ENCODE measurements around the gene RAET1E.
A peak's percentile ranks its signal among the peaks of the same experiment; 100 is the strongest.
"Not testable (repeated sequence)": the region's sequence is repeated elsewhere in the genome, so short reads cannot be mapped to it uniquely, and the experiment has no call there.

Gene RAET1E

DNA sequence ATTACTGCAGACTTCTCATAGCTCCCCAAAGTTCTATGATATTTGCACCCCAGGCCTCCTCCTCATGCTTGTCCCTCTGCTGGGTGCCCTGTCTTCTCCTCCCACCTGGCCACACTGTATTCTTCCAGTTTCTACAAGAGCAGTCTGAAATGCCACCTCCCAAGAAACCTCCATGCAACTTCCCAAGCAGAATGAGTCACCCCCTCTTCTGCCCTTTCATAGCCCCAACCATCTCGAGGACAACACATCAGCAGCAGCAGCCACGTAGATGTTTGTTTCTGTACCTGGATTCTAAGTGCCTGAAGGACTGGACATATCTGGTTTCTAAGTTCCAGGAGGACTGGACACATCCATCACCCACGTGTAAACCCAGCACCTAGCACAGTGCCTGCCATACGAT is 37.3 kb upstream of the RAET1E start:
- H3K4me3 ChIP-seq (ENCODE audit: low read depth, low read length): no peak overlapping the region
- in situ Hi-C loops (cut with HindIII; ENCODE audit: low sequenced_read_pairs): no loop called here
- no peak for DNase-seq (ENCODE audit: low read depth)
- TF ChIP-seq CTCF (IDR thresholded peaks at IDR 0.05; ENCODE audit: low read depth, low read length, missing control alignments): no peak

GRCh38 chr6:149934249-149935156 is 36.6 kb upstream of the RAET1E start:
- TF ChIP-seq CTCF (IDR thresholded peaks at IDR 0.05; ENCODE audit: low read depth, low read length, missing control alignments): peak; percentile 65
- in situ Hi-C loops (cut with HindIII; ENCODE audit: low sequenced_read_pairs): no loop called here

GRCh38 chr6:149933461-149933860 is 35.5 kb upstream of the RAET1E start:
- no peak for DNase-seq (ENCODE audit: low read depth)
- H3K4me3 ChIP-seq (ENCODE audit: low read depth, low read length): no peak overlapping the region
- TF ChIP-seq CTCF (IDR thresholded peaks at IDR 0.05; ENCODE audit: low read depth, low read length, missing control alignments): no peak
- in situ Hi-C loops (cut with HindIII; ENCODE audit: low sequenced_read_pairs): no loop called here

More at GRCh38 chr6:149934249-149935156, 36.6 kb upstream of the RAET1E start:
- peak; percentile 55 for DNase-seq (ENCODE audit: low read depth)
- no peak overlapping the region for H3K4me3 ChIP-seq (ENCODE audit: low read depth, low read length)

GRCh38 chr6:149933036-149933435 is 35.1 kb upstream of the RAET1E start:
- no peak overlapping the region for H3K4me3 ChIP-seq (ENCODE audit: low read depth, low read length)
- DNase-seq (ENCODE audit: low read depth): no peak
- in situ Hi-C loops (cut with HindIII; ENCODE audit: low sequenced_read_pairs): no loop called here
- TF ChIP-seq CTCF (IDR thresholded peaks at IDR 0.05; ENCODE audit: low read depth, low read length, missing control alignments): no peak

GRCh38 chr6:149931501-149931900 is 33.6 kb upstream of the RAET1E start:
- DNase-seq (ENCODE audit: low read depth): no peak
- no peak for TF ChIP-seq CTCF (IDR thresholded peaks at IDR 0.05; ENCODE audit: low read depth, low read length, missing control alignments)
- in situ Hi-C loops (cut with HindIII; ENCODE audit: low sequenced_read_pairs): no loop called here
- H3K4me3 ChIP-seq (ENCODE audit: low read depth, low read length): no peak overlapping the region

- in situ Hi-C loops (cut with HindIII; ENCODE audit: low sequenced_read_pairs): no loop called here
- DNase-seq (ENCODE audit: low read depth): no peak
- H3K4me3 ChIP-seq (ENCODE audit: low read depth, low read length): no peak overlapping the region
- peak; percentile 59 for TF ChIP-seq CTCF (IDR thresholded peaks at IDR 0.05; ENCODE audit: low read depth, low read length, missing control alignments)
Measured at GRCh38 chr6:149929422-149929821, 31.5 kb upstream of the RAET1E start.

DNA sequence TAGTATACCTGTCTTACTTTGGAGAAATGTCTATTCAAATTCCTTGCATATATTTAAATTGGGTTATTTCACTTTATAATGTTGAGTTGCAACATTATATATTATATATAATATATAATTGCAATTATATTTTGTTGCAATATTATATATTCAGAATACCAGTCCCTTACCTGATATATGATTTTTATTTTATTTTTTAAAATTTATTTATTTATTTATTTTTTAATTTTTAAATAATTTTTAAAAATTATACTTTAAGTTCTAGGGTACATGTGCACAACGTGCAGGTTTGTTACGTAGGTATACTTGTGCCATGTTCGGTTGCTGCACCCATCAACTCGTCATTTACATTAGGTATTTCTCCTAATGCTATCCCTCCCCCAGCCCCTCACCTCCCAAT is 29.1 kb upstream of the RAET1E start:
- DNase-seq (ENCODE audit: low read depth); H3K4me3 ChIP-seq (ENCODE audit: low read depth, low read length); in situ Hi-C loops (cut with HindIII; ENCODE audit: low sequenced_read_pairs): not testable (repeated sequence)
